ENCODE results near the gene AQP7. TPM values are rescaled to one million over a fixed set of nuclear protein-coding genes. Genes with fewer than 3 reads are reported as not detected.
"Not testable (repeated sequence)": the region's sequence is repeated elsewhere in the genome, so short reads cannot be mapped to it uniquely, and the experiment has no call there.

AQP7 gene
- total RNA-seq, 2 experiments from 2014 or later, result 2.2 TPM; not detected in 1

DNA sequence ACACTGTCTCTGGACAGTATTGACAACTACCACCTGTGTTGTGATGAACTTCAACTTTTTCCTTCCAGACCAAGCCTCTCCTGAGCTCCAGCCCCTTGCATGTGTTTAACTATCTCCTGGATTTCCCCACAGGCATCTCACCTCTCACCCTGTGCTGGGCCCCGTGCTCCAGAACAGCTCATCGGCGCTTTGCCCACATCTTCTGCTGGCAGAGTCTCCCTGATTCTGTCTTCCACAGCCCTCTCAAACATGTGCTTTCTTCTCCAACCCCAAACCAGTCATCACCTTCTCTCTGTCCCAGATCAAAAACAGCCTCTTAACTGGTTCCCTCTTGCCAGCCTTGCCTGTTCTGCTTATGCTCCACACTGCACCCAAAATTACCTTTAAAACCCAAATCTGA is 8.4 kb downstream of the AQP7 start:
- intact Hi-C loops (cut with micrococcal nuclease; ENCODE audit: unreplicated experiment); CTCF ChIA-PET (ENCODE audit: unreplicated experiment); H3K36me3 ChIP-seq (ENCODE audit: insufficient read depth, low read length); H4K20me1 ChIP-seq (ENCODE audit: insufficient read depth, low read length); H3K79me2 ChIP-seq (ENCODE audit: insufficient read depth, low read depth, low read length); H3K27ac ChIP-seq (ENCODE audit: low read depth, low read length, poor library complexity, severe bottlenecking); H3K4me3 ChIP-seq (ENCODE audit: low read depth, low read length, poor library complexity, severe bottlenecking); H3K9me2 ChIP-seq (ENCODE audit: insufficient read depth, low read length); H3K4me1 ChIP-seq (ENCODE audit: insufficient read depth, low read length, poor library complexity, severe bottlenecking); H3K9me3 ChIP-seq (ENCODE audit: low read length); BruUV-seq (replicated peaks); H2AFZ ChIP-seq (ENCODE audit: low read length); H3K4me2 ChIP-seq (ENCODE audit: low read length); DNase-seq (ENCODE audit: low spot score): not testable (repeated sequence)
- POLR2A ChIA-PET, result interaction anchor here (0.6 kb wide), 1 partner anchor 108 kb away, joined by 4 read pairs; no protein-coding TSS in a partner anchor

DNA sequence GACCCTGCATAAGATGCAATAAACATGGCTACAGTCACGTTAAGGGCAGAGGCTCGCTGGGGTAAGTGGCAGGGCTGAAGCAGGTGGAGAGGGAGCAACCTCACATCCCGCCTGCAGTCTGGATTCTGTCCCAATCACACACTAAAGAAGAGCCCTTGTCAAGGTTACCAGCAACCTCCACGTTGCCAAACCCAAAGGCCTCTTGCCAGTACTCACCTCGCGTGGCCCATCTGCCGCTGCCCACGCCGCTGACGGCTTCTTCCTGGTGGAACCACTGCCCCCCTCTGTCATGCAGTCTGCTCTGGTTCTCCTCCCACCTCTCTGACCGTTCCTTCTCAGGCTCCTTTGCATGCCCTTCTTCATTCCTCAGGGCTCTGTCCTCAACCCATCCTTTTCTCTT is 8.8 kb downstream of the AQP7 start:
- H4K20me1 ChIP-seq (ENCODE audit: insufficient read depth, low read length), result no peaks in the 10 kb centered on the region
- no peaks in the 10 kb centered on the region for H3K36me3 ChIP-seq (ENCODE audit: insufficient read depth, low read length)
- H3K4me3 ChIP-seq (ENCODE audit: low read depth, low read length, poor library complexity, severe bottlenecking), result no peak overlapping the region
- no peak overlapping the region for H3K27ac ChIP-seq (ENCODE audit: low read depth, low read length, poor library complexity, severe bottlenecking)
- H3K9me2 ChIP-seq (ENCODE audit: insufficient read depth, low read length), result no peaks in the 10 kb centered on the region
- H2AFZ ChIP-seq (ENCODE audit: low read length), result no peak overlapping the region
- TF ChIP-seq, protein P1, sequence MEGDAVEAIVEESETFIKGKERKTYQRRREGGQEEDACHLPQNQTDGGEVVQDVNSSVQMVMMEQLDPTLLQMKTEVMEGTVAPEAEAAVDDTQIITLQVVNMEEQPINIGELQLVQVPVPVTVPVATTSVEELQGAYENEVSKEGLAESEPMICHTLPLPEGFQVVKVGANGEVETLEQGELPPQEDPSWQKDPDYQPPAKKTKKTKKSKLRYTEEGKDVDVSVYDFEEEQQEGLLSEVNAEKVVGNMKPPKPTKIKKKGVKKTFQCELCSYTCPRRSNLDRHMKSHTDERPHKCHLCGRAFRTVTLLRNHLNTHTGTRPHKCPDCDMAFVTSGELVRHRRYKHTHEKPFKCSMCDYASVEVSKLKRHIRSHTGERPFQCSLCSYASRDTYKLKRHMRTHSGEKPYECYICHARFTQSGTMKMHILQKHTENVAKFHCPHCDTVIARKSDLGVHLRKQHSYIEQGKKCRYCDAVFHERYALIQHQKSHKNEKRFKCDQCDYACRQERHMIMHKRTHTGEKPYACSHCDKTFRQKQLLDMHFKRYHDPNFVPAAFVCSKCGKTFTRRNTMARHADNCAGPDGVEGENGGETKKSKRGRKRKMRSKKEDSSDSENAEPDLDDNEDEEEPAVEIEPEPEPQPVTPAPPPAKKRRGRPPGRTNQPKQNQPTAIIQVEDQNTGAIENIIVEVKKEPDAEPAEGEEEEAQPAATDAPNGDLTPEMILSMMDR (conservative IDR thresholded peaks at IDR 0.05; ENCODE audit: low read length), result no peak
- TF ChIP-seq EZH2phosphoT487 (IDR thresholded peaks at IDR 0.05; ENCODE audit: borderline replicate concordance, low read depth, low read length), result no peak
- no peaks in the 10 kb centered on the region for H3K9me3 ChIP-seq (ENCODE audit: low read length)
- H3K79me2 ChIP-seq (ENCODE audit: insufficient read depth, low read depth, low read length), result no peaks in the 10 kb centered on the region
- no TSS peak for BruUV-seq (replicated peaks)
- CTCF ChIA-PET (ENCODE audit: unreplicated experiment), result no interaction called here
- intact Hi-C loops (cut with micrococcal nuclease; ENCODE audit: unreplicated experiment), result no loop called here
- no peak overlapping the region for H3K4me2 ChIP-seq (ENCODE audit: low read length)
- H3K4me1 ChIP-seq (ENCODE audit: insufficient read depth, low read length, poor library complexity, severe bottlenecking), result no peaks in the 10 kb centered on the region
- POLR2A ChIA-PET, result interaction anchor here (0.6 kb wide), 1 partner anchor 49 kb away, joined by 4 read pairs; no protein-coding TSS in a partner anchor
- DNase-seq (ENCODE audit: low spot score), result no peak

DNA sequence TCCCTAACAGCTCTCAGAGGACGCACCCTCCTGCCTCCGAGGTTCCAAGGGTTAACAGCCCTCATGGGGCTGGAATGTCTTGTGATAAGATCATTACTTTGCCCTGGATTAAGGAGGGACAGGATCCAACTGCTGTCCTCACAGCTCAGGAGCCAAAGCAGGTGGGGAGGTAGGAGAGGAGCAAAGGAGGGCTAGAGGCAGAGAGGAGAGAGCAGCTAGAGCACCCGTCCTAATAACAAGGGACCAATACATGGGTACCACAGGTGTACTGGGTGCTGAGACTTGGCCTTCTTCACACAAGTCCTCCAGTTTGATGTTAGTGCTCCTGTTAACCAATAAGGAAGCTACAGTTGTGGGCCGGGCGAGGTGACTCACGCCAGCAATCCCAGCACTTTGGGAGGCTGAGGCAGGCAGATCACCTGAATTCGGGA is 9.8 kb downstream of the AQP7 start:
- POLR2A ChIA-PET; H3K27ac ChIP-seq (ENCODE audit: low read depth, low read length, poor library complexity, severe bottlenecking); H3K4me3 ChIP-seq (ENCODE audit: low read depth, low read length, poor library complexity, severe bottlenecking); H3K4me2 ChIP-seq (ENCODE audit: low read length); H3K36me3 ChIP-seq (ENCODE audit: insufficient read depth, low read length); H3K4me1 ChIP-seq (ENCODE audit: insufficient read depth, low read length, poor library complexity, severe bottlenecking); H3K9me2 ChIP-seq (ENCODE audit: insufficient read depth, low read length); BruUV-seq (replicated peaks); CTCF ChIA-PET (ENCODE audit: unreplicated experiment); H3K79me2 ChIP-seq (ENCODE audit: insufficient read depth, low read depth, low read length); H2AFZ ChIP-seq (ENCODE audit: low read length); intact Hi-C loops (cut with micrococcal nuclease; ENCODE audit: unreplicated experiment); H3K9me3 ChIP-seq (ENCODE audit: low read length); H4K20me1 ChIP-seq (ENCODE audit: insufficient read depth, low read length); DNase-seq (ENCODE audit: low spot score): not testable (repeated sequence)

DNA sequence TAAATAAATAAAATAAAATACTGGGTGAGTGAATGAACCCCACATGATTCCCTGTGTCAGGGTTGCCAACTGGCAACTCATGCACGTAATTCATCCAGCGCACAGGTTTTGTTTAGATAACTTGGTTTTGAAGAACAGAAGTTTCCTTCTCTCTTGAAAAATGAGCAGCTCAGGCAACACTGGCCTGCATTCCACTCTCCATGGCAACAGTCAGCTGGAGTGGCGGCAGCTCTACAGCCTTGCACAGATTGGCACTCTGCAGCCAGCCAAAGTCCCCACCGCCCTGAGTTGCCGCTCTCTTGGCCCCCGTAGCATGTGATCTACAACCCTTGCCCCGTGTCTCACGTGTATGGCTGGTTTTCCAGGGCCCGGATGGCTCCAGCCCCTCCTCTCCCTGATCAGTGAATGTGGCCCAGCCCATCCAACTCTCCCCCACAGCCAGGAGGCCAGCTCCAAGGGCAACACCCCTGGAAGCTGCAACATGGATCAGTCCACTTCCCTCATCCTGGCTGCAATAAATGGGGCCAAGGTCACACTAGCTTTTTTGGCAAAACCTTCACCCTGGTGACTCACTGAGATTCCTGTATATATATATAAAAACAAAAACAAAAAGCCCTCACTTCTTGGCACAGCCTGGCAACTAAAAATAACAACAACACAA is 11.1 kb downstream of the AQP7 start:
- H3K4me2 ChIP-seq (ENCODE audit: low read length); H3K36me3 ChIP-seq (ENCODE audit: insufficient read depth, low read length); H3K4me3 ChIP-seq (ENCODE audit: low read depth, low read length, poor library complexity, severe bottlenecking); H3K9me3 ChIP-seq (ENCODE audit: low read length); BruUV-seq (replicated peaks); H3K27ac ChIP-seq (ENCODE audit: low read depth, low read length, poor library complexity, severe bottlenecking); intact Hi-C loops (cut with micrococcal nuclease; ENCODE audit: unreplicated experiment); CTCF ChIA-PET (ENCODE audit: unreplicated experiment); H3K79me2 ChIP-seq (ENCODE audit: insufficient read depth, low read depth, low read length); H4K20me1 ChIP-seq (ENCODE audit: insufficient read depth, low read length); DNase-seq (ENCODE audit: low spot score); H2AFZ ChIP-seq (ENCODE audit: low read length); H3K4me1 ChIP-seq (ENCODE audit: insufficient read depth, low read length, poor library complexity, severe bottlenecking); POLR2A ChIA-PET; H3K9me2 ChIP-seq (ENCODE audit: insufficient read depth, low read length): not testable (repeated sequence)
